CD1c-positive myeloid dendritic cell (primary cell): ENCODE data around the gene P4HTM.
A peak's percentile ranks its signal among the peaks of the same experiment; 100 is the strongest.

Experiments used
- DNase-seq: peaks from one replicate; pipeline ENCODE4 v3.0.0-alpha.2; 2016; ENCODE audit errors: extremely low spot score

P4HTM gene, protein sequence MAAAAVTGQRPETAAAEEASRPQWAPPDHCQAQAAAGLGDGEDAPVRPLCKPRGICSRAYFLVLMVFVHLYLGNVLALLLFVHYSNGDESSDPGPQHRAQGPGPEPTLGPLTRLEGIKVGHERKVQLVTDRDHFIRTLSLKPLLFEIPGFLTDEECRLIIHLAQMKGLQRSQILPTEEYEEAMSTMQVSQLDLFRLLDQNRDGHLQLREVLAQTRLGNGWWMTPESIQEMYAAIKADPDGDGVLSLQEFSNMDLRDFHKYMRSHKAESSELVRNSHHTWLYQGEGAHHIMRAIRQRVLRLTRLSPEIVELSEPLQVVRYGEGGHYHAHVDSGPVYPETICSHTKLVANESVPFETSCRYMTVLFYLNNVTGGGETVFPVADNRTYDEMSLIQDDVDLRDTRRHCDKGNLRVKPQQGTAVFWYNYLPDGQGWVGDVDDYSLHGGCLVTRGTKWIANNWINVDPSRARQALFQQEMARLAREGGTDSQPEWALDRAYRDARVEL

GRCh38 chr3:48989796-48990635 is at the start of gene P4HTM:
TSS of gene P4HTM (plus strand) at chr3:48990241. CDS start at chr3:48990257, 16 bp downstream.
- peak; percentile 89 for DNase-seq

GRCh38 chr3:48945432-48945831 is 44.6 kb upstream of the P4HTM start:
- no peak for DNase-seq

DNA sequence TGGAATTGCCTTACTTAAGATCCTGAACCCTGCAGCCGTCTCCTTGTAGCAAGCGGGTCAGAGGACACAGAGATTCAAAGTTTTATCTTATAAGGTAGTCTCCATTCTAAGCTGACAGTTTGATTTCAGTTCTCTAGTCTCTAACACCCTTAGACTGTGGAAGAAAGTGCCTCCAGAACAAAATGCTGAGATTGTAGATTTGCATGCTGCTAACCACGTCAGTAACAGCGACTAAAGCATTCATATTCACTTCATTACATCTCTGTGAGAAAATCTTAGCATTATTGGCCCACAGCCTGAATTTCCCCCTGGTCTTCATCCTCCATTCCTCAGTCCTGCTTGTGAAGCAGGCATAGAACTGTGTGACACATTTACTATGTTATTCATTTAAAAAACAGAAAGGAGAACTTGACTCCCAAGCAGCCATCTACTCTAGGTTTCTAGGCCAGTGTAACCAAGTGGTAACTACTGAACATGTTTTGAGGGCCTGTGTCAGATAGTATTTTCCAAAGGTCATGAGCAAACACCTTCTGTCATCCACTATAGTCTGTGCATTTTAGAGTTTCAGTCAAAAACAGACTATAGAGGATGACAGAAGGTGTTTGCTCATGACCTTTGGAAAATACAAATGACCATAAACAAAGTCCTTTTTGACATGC is 44.0 kb upstream of the P4HTM start:
- no peak for DNase-seq

- DNase-seq: no peak
These were observed 40.7 kb upstream of the P4HTM start for GRCh38 chr3:48949376-48949717.

DNA sequence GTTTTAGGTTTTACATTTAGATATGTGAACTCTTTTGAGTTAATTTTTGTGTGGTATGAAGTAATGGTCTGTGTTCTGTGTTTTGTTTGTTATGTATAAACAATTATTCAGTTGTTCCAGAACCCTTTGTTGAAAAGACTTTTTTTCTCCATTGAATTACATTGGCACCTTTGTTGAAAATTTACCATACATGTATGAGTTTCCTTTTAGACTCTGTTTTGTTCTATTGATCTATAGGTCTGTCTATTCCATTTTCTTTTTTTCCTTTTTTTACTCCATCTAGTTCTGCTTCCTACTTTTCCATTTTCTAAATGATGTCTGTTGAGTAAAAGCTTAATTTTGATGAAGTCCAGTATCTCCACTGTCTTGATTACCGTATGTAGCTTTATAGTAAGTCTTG is 40.0 kb upstream of the P4HTM start:
- DNase-seq: no peak

- DNase-seq: no peak
These were observed 38.3 kb upstream of the P4HTM start for GRCh38 chr3:48951764-48952163.

DNA sequence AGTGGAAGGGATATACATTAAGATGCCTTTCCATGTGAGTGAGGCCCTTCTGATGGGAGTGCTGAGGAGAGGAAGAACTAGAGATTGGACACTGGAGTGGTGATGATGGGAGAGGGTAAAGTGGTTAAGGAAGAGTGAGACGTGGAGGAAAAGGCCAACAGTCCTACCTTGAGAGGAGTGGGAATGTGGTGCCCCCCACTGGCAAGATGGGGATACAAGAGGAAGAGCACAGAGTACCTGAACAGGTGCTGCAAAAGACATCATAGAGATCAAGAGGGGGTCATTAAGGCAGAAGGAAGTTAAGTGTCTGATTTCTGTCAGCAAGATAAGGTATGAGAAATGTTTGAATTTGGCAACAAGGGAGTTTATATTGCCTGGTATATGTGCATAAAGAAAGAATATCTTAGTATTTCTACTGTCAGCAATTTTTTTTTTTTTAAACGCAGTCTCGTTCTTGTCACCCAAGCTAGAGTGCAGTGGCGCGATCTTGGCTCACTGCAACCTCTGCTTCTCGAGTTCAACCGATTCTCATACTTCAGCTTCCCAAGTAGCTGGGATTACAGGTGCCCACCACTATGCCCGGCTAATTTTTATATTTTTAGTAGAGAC is 37.4 kb upstream of the P4HTM start:
- DNase-seq: no peak

GRCh38 chr3:48957006-48957705 is 32.9 kb upstream of the P4HTM start:
- no peak for DNase-seq

GRCh38 chr3:48960841-48961413 is 29.1 kb upstream of the P4HTM start:
- DNase-seq: no peak

DNA sequence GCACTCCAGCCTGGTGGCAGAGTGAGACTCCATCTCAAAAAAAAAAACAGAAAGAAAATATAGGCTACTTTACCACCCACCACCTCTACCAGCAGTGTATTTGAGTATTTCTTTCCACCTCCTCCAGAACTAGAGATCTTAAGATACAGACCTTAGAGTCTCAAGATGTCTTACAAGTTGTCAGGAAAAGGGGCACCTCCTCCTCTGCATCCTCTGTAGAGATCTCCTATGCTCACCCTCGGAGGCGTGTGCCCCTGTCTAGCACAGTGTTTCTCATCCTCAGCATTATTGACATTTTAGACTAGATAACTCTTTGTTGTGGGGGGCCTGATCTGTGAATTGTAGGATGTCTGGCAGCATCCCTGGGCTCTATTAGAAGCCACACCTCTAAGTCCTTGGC is 27.7 kb upstream of the P4HTM start:
- no peak for DNase-seq

DNA sequence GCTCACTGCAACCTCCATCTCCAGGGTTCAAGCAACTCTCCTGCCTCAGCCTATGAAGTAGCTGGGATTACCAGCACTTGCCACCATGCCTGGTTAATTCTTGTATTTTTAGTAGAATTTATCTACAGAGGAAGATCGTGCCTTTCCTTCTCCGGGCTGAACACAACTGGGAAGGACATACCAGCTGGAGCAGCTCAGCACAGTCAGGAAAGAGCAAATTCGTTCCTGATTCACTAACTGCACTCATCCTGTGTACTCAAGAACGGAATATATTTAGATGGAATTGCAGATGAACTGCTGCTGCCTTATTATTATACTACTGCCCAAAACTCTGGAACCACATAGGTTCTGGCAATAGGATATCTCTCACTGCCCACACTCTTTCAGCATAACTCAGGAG is 27.1 kb upstream of the P4HTM start:
- no peak for DNase-seq

- DNase-seq: no peak
These were observed 26.4 kb upstream of the P4HTM start for GRCh38 chr3:48963591-48963990.

DNA sequence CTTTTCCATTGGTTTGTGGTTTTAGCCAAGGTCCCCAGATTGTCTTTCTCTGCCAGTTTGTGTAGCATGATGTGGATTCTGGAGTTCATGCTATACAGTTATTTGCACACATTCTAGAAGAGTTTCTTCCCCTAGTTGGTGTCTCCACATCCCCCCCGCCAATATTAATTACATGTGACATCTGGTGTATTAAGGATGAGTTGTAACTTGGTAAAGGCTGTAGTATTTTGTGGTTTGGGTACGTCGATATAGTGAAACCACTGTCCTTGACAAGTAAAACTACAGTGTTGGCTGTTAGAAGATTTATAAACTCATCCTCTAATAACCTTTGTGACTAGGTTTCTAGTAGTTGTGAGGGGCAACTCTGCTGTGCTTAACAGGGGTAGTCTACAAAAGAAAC is 23.7 kb upstream of the P4HTM start:
- no peak for DNase-seq

- no peak for DNase-seq
These were observed 23.1 kb upstream of the P4HTM start for GRCh38 chr3:48966876-48967361.

DNA sequence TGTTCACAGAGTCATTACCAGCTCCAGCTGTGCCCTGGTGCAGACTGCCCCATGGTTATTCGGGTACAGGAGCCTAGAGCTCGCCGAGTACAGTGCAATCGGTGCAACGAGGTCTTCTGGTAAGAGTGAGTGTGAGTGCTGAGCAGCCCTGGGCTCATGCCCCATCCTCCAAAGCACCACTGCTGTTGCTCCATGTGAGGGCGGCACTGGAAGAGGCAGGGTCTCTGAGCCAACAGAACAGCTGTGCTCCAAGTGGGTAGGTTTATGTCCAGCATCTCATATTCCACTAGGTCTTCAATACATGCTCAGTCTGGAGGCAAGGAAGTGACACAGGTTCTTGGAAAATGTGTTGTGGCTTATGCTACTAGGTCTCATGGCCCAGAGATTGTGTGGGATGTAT is 19.5 kb upstream of the P4HTM start:
- DNase-seq: no peak

DNA sequence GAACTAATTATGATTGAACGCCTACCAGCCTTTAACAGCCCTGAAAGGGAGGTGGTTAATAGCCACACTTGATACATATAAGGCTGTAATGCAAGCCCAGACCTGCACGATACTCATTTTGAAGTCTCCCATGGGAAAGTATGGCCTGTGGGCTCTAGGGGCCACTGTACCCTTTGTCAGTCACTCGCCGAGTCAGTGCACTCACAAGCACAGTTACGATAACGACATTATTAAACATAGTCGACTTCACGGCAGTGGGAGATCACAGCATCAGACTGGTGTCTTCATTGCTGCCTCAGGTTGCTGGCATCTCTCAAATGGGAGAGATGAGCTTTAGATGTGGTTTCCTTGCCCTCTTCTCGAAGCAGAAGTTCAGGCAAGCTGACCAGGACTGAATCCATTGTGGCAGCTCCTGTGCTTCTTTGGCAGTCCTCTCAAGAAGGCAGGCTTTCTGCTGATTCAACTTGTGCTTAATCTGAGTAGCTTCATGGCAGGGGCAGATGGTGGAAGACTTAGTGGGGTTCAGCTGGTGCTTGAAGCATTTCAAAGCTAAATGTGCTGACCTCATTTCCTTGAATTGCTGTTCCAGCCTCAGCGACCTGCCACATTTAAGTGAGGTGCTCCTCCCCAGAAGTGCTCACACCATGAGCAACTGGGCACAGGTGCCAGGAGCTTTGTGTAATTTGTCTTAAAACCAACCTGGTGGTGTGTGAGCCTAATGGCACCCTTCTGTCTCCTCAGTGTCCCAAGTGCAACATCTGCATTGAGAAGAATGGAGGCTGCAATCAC is 15.8 kb upstream of the P4HTM start:
- DNase-seq: no peak

GRCh38 chr3:48979451-48979850 is 10.6 kb upstream of the P4HTM start:
- DNase-seq: no peak

- DNase-seq: no peak
These were observed 9.7 kb upstream of the P4HTM start for GRCh38 chr3:48980295-48980694.

DNA sequence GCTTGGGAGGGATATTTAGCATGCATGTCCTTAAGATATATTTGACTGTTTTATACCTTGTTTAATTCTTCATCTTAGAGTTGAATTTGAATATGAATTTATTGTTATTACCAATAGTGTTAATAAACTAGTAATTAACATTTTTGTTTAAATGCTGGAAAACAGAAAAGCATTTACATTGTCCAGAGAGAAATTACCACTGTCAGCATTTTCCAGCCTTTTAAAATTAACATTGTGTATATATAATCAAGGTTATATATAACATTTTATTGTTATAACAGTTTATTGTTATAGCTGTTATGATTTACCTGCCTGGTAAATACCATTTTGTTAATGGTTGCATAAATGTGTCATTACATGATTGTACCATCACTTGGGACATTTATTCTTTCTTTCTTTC is 8.0 kb upstream of the P4HTM start:
- DNase-seq: no peak

DNA sequence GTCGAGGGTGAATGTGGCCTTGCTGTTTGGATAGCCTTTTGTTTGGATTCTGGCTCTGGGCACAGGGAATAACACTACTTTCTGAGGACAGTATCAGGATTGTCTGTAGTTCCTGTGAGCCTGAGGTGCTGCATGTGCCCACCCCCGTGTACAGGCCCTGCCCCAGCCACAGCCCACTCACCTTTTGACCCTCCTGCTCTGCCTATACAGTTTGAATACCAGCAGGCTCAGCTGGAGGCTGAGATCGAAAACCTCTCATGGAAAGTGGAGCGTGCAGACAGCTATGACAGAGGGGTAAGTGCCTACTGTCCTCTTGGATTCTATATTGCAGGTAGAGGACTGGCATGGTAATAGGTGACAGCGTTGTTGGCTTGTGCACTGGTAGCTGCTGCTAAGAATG is 7.4 kb upstream of the P4HTM start:
- DNase-seq: no peak
